GM18505 (cell line): ENCODE results near the gene FYB2.

Experiments
- ATAC-seq: cut with Tn5 transposase; IDR thresholded peaks from one replicate; pipeline ENCODE4 v1.9.1; 2021; ENCODE audit not compliant: unreplicated experiment
- POLR2A ChIP-seq: IDR thresholded peaks from 4 replicates; pipeline ENCODE4 v1.6.1; 2011; ENCODE audit warnings: borderline replicate concordance; ENCODE audit not compliant: insufficient read depth, insufficient read length; ENCODE audit errors: extremely low read depth

The FYB2 gene

DNA sequence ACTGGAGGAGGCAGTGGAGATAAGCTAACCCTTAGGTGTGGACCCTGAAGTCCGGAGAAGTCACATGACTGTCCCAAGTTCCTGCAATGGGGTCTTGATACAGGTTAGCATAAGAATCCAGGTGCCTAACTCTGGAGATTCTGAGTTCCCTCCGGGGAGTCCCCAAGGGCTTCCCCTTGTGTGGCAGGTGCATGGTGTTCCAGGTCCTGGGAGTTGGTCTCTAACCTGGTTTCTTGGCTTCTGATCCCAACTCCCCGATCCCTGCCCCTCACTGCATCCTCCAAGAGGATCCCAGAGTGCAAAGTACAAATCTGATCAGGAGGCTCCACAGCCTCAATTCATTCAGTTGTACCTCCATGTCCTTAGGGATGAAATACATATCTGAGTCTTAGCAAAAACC lies 26.1 kb upstream of the FYB2 start:
- no peak for ATAC-seq
- no peak for TF ChIP-seq POLR2A

GRCh38 chr1:56844545-56845136 lies 25.4 kb upstream of the FYB2 start:
- no peak for ATAC-seq
- TF ChIP-seq POLR2A: no peak

DNA sequence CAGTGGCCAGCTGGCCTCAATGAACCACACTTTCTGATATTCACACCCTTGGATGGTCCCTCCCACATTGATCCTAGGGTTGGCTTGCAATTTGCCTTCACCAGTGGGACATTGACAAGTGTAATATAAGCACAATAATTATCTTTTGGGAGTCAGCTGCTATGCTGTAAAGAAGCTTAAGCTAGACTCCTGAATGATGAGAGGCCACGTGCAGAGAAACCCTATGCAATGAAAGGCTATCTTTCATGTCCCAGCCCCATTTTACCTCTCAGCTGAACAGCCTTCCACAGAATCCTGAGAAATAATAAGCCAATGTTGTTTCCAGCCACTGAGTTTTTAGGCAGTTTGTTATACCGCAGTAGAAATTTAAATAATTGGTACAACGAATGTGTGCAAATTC lies 24.3 kb upstream of the FYB2 start:
- no peak for TF ChIP-seq POLR2A
- ATAC-seq: no peak

DNA sequence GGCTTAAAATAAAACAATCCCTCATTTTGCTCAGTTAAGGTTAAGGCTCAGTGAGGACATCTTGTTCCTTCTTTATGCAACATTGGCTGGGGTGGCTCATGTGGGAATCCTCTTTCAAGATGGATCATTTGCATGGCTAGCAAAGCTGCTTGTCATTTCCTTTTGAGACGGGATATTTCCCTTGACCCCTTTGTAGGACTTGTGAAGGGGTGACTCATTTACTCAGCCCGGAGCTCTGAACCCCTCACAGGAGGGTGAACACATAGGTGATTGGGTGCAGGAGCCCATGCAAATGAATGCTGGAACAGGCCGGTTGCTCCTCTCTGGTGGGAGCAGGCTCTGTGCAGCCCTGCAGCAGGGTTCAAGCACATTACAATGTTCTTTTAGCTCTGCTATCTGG lies 19.6 kb upstream of the FYB2 start:
- no peak for TF ChIP-seq POLR2A
- no peak for ATAC-seq

DNA sequence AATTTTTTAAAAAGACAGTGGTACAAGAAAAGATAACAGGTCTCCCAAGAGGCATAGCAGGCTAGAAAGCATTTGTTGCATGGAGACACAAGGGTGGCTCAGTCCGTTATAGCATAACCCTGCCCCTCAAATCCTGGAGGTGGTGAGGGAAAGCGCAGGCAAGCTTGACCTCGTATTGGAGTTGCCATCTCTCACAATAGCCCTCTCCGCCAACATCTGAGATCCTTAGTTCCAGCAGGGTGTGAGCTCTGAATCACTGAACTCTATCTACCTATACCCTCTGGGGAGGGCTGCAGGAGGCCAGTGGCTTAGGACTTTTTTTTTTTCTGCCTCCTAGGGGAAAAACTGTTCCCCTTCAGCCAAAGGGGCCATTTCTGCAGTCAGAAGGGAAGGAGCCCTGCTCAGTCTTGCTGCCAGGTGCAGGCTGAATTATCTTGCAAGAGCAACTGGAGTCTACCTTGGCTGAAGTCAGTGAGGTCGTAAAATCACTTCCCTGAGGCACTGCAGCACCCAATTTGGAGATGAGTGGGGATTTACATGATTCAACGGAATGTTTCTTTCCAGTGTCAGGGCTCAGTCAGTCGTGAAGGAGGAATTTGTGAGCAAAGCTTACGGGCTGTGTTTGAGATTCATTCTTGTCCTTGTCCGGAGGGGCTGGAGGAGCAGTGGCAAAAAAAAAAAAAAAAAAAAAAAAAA lies 18.2 kb upstream of the FYB2 start:
- no peak for TF ChIP-seq POLR2A
- ATAC-seq: no peak

DNA sequence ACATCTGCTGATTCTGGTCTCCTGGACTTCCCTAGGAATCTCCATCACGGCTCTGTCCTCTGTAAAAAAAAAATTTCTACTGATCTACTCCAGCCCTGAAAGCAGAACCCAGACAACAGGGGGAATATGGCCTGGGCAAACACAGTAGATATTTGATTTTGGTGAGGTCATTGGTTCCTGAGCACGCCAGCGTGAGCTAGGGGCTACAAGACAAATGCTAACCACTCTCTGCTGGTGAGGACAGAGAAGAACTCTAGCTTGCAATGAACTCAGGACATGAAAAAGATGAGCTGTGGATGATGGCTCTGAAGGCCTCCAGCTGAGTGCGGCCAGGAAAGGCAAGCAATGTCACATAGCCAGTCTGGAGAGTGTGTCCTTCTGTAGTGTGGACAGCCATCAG lies 17.2 kb upstream of the FYB2 start:
- ATAC-seq: no peak
- no peak for TF ChIP-seq POLR2A

- ATAC-seq: no peak
- no peak for TF ChIP-seq POLR2A
These were observed 16.5 kb upstream of the FYB2 start for GRCh38 chr1:56835657-56836056.

DNA sequence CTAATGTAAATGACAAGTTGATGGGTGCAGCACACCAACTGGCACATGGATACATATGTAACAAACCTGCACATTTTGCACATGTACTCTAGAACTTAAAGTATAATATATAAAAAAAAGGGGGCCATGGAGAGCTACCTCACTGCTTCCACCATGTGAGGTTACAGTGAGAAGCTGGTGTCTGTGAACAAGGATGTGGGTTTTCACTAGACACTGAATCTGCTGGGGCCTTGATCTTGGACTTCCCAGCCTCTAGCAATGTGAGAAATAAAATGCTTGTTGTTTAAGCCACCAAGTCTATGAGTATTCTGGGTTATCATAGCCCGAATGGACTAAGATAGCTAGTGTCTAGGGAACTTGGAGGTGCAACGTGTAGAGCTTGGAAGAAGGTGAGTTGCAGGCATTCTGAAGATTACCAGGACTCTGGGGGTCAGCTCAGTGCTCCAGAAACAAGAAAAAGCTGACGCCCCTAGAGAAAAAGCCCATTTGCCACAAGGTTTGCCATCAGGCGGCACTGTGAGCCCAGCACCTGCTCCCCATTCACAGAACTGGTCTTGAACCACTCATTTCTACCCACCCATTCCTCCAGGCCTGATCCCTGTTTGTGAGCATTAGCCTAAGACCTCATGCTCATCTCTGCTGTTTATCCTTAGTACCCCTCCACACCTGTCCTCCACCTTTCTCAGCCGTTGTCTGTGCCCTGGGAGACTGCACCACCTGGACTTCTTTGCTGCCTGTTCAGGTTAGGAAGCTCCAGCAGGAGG lies 15.1 kb upstream of the FYB2 start:
- no peak for ATAC-seq
- no peak for TF ChIP-seq POLR2A

- no peak for ATAC-seq
- TF ChIP-seq POLR2A: no peak
These were observed 13.9 kb upstream of the FYB2 start for GRCh38 chr1:56833088-56833487.

DNA sequence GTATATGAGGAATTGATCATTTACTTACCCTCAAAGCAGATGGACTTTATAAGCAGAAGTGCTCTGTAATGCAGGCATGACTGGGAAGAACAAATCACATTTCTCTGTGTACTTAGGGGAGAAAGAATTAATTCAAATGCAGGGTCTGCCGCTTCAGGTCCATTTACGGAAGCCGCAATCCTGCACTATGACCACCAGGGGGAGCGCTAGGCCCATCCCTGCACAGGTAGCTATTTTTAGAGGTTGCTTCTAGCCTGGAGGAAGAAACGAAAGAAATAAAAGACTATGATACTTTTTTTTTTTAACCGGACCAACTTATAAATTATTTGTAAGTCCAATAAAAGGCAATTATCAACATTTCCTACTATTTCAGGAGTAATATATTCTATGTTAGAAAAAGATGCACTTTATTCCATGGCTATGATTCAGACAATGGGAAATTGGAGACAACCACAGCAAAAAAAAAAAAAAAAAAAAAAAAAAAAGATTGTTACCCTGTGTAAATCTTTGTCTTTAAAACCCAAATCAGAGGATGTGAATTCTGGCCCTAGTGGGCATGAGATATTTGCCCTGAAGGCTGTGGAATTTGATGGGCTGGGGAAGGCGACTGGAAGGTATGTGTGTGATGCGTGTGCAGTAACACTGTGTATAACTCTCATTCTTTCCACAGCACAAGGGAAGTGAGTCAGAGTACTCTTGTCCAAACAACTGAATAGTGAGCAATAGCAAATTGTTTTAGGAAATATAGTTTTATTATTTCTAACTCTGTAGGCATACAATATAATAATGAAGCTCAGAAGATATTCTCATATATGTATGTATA lies 12.9 kb upstream of the FYB2 start:
- no peak for TF ChIP-seq POLR2A
- ATAC-seq: no peak

- no peak for TF ChIP-seq POLR2A
- no peak for ATAC-seq
These were observed 10.8 kb upstream of the FYB2 start for GRCh38 chr1:56830052-56830451.

GRCh38 chr1:56827711-56828110 lies 8.5 kb upstream of the FYB2 start:
- TF ChIP-seq POLR2A: no peak

GRCh38 chr1:56825436-56825835 lies 6.2 kb upstream of the FYB2 start:
- no peak for TF ChIP-seq POLR2A
- no peak for ATAC-seq

More at GRCh38 chr1:56827711-56828110, 8.5 kb upstream of the FYB2 start:
- ATAC-seq: no peak
